CD4-positive, alpha-beta T cell (primary cell): ENCODE measurements around the gene UPK2. TPM values are rescaled to one million over a fixed set of nuclear protein-coding genes. Genes with fewer than 3 reads are reported as not detected.

ENCODE experiments used
- ATAC-seq: fragments of 200-7000 bp; cut with Tn5 transposase; one replicate; pipeline ENCODE4 v1.10.0; 2022; ENCODE audit warnings: mild to moderate bottlenecking; ENCODE audit not compliant: poor library complexity
- CTCF ChIA-PET: fragments of 350-600 bp; sonication (Branson Sonifier 250); formaldehyde crosslinking; loops from one replicate; lab custom pipeline; 2021; ENCODE audit warnings: antibody characterized with exemption, inconsistent platforms; lab: Charles Lee
- POLR2A ChIA-PET: fragments of 350-600 bp; sonication (Branson Sonifier 250); formaldehyde crosslinking; loops from one replicate; lab custom pipeline; 2021; ENCODE audit warnings: antibody characterized with exemption, inconsistent platforms; lab: Charles Lee
- DNase-seq, 14 experiments: peaks; one replicate each; pipeline ENCODE4 v3.0.0-alpha.2; 2013 to 2020; ENCODE audit warnings: mixed read lengths in 2 of 14
- H3K27ac ChIP-seq, 2 donors: one replicate each; pipeline versions ENCODE4 v1.5.1 to v1.7.0; 2013; ENCODE audit warnings: low read length in 2 of 2, low read depth in 1 of 2, mild to moderate bottlenecking in 1 of 2
- H3K27me3 ChIP-seq, 2 experiments: 1 replicate in 1 of 2; 2 replicates in 1 of 2; pipeline versions ENCODE4 v1.6.1 to v1.7.0; 2013; ENCODE audit warnings: low read length in 2 of 2, control low read depth in 1 of 2, mild to moderate bottlenecking in 1 of 2, moderate library complexity in 1 of 2; ENCODE audit not compliant: insufficient read depth in 2 of 2, control insufficient read depth in 1 of 2
- H3K36me3 ChIP-seq: one replicate; pipeline ENCODE4 v1.6.1; 2013; ENCODE audit warnings: low read length, control low read depth; ENCODE audit not compliant: insufficient read depth
- H3K4me1 ChIP-seq: one replicate; pipeline ENCODE4 v1.6.1; 2013; ENCODE audit warnings: low read length, control low read depth; ENCODE audit not compliant: insufficient read depth
- H3K4me3 ChIP-seq: one replicate; pipeline ENCODE4 v1.5.1; 2013; ENCODE audit warnings: mild to moderate bottlenecking, low read length, moderate library complexity
- H3K9me3 ChIP-seq, 2 experiments: 1 replicate in 1 of 2; 2 replicates in 1 of 2; pipeline versions ENCODE4 v1.6.1 to v1.7.0; 2013; ENCODE audit warnings: low read length in 2 of 2, mild to moderate bottlenecking in 2 of 2, control low read depth in 1 of 2, moderate library complexity in 1 of 2; ENCODE audit not compliant: control insufficient read depth in 1 of 2, insufficient read depth in 1 of 2
- H3K27ac Mint-ChIP-seq: one replicate; pipeline ENCODE4 v1.8.0; 2020; ENCODE audit warnings: mixed read lengths
- H3K27me3 Mint-ChIP-seq: one replicate; pipeline ENCODE4 v1.8.0; 2021; ENCODE audit warnings: mixed read lengths
- H3K36me3 Mint-ChIP-seq: one replicate; pipeline ENCODE4 v1.8.0; 2021; ENCODE audit warnings: low read depth, mixed read lengths
- H3K4me1 Mint-ChIP-seq: one replicate; pipeline ENCODE4 v1.8.0; 2021; ENCODE audit warnings: low read depth, mixed read lengths
- H3K4me3 Mint-ChIP-seq: one replicate; pipeline ENCODE4 v1.8.0; 2020; ENCODE audit warnings: mild to moderate bottlenecking, mixed read lengths
- H3K9me3 Mint-ChIP-seq: one replicate; pipeline ENCODE4 v1.8.0; 2020; ENCODE audit warnings: mixed read lengths
- CTCF ChIP-seq: fragments of 200-600 bp; IDR thresholded peaks from one replicate; pipeline ENCODE4 v1.8.0; 2022; ENCODE audit warnings: antibody characterized with exemption, mild to moderate bottlenecking
- intact Hi-C, 2 experiments: fragments of 100-400 bp; cut with DNase I in 1 of 2; cut with micrococcal nuclease in 1 of 2; formaldehyde crosslinking; loops; one replicate each; pipeline versions ENCODE4 v1.15.1 to v1.9.0; 2023 to 2025; cut with DNase I, micrococcal nuclease
- total RNA-seq, 174 experiments: library from RNA in 2 of 174; stranded (reverse) in 2 of 174; gene quantifications; one replicate each; pipeline ENCODE4 v1.2.3 and lab custom pipeline; 2021 to 2026

The UPK2 gene
- total RNA-seq, 2 experiments from 2014 or later = 0.27 TPM; not detected in 1

GRCh38 chr11:118918128-118918685, 37.9 kb upstream of the UPK2 start:
- H3K36me3 Mint-ChIP-seq = peaks cover 62% of the 10 kb centered on the region
- DNase-seq (peak in 7 of 14 experiments; percentile 42 to 81 (median 58)), ATAC-seq (no peak)
- H3K4me3 Mint-ChIP-seq = peak overlapping the region; percentile 92
- no peaks in the 10 kb centered on the region for H3K9me3 Mint-ChIP-seq
- TF ChIP-seq CTCF = no peak
- H3K27ac Mint-ChIP-seq = peak overlapping the region; percentile 100
- H3K27me3 Mint-ChIP-seq = no peaks in the 10 kb centered on the region
- H3K4me3 ChIP-seq = peak overlapping the region; percentile 40
- CTCF ChIA-PET = no interaction called here
- intact Hi-C loops = no loop called here
- POLR2A ChIA-PET = interaction anchor here (10.4 kb wide), 1 partner anchor 128 kb away, joined by 157 read pairs; the partner anchor contains the start of gene DDX6
- no peaks in the 10 kb centered on the region for H3K27me3 ChIP-seq
- H3K9me3 ChIP-seq = no peaks in the 10 kb centered on the region
- H3K4me1 Mint-ChIP-seq = peaks cover 80% of the 10 kb centered on the region
- peaks cover 99% of the 10 kb centered on the region for H3K4me1 ChIP-seq
- peaks cover 38% of the 10 kb centered on the region for H3K36me3 ChIP-seq
- peak overlapping the region; percentile 80 to 96 for H3K27ac ChIP-seq

- no peaks in the 10 kb centered on the region for H3K27me3 Mint-ChIP-seq
- Histone ChIP-seq H3K4me1 (peaks cover 99% of the 10 kb centered on the region), H3K27me3 (no peaks in the 10 kb centered on the region), H3K36me3 (peaks cover 42% of the 10 kb centered on the region), H3K27ac (peak overlapping the region; percentile 80 to 98), H3K9me3 (no peaks in the 10 kb centered on the region), H3K4me3 (peak overlapping the region; percentile 100)
- intact Hi-C loops = no loop called here
- H3K4me1 Mint-ChIP-seq = peaks cover 79% of the 10 kb centered on the region
- peak overlapping the region; percentile 100 for H3K27ac Mint-ChIP-seq
- ATAC-seq (no peak), DNase-seq (peak in 6 of 14 experiments; percentile 32 to 61 (median 58))
- no peaks in the 10 kb centered on the region for H3K9me3 Mint-ChIP-seq
- POLR2A ChIA-PET = interaction anchor here (0.6 kb wide), 1 partner anchor 227 kb away, joined by 4 read pairs; no protein-coding TSS in a partner anchor
- H3K36me3 Mint-ChIP-seq = peaks cover 67% of the 10 kb centered on the region
- no peak for TF ChIP-seq CTCF
- CTCF ChIA-PET = no interaction called here
- peak overlapping the region; percentile 93 for H3K4me3 Mint-ChIP-seq
Observed at GRCh38 chr11:118918686-118919280, 37.3 kb upstream of the UPK2 start.

DNA sequence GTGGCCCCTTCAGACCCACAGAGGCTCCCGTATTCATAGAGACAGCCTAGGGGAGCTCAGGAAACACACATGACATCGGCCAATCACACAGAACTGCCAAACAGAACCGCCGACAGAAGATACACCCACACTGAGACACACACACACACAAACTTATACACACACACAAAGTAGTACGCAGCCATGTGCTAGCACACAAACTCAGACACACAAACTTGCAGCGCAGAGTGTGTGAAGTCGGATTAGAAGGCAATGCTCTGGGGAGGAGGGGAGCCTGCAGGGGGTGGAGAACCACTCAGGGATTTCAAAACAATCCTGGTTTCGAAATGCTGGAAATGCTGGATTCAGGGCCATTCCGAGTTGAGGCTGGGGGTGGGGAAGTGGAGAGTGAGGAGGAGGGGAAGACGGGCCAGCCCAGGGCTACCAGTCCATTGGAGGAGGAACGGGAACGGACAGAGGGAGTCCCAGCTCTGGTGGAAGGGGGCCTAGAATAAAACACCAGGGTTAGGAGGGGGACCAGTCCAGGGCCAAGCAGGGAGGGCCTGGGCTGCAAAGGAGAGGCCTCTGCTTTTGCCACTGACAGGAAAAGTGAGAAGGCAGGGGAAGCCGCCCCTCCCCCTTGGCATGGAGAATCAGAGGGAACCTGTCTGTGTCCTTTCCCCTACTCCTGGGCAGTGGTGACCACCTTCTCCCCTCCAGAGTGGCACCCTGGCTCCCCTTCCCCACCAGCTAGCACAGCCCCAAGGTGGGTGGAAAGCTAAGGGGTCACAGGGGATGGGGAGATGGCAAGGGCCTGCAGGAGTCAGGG, 34.8 kb upstream of the UPK2 start:
- Mint-ChIP-seq H3K36me3 (peaks cover 69% of the 10 kb centered on the region), H3K27ac (peak overlapping the region; percentile 100), H3K9me3 (no peaks in the 10 kb centered on the region), H3K27me3 (peaks cover 3% of the 10 kb centered on the region), H3K4me3 (peak overlapping the region; percentile 93), H3K4me1 (peaks cover 64% of the 10 kb centered on the region)
- Histone ChIP-seq H3K27me3 (no peaks in the 10 kb centered on the region), H3K36me3 (peaks cover 31% of the 10 kb centered on the region), H3K4me1 (peaks cover 78% of the 10 kb centered on the region), H3K9me3 (no peaks in the 10 kb centered on the region), H3K4me3 (peak overlapping the region; percentile 100), H3K27ac (peak overlapping the region; percentile 80 to 98)
- TF ChIP-seq CTCF = no peak
- peak in 4 of 14 experiments; percentile 35 to 54 (median 48) for DNase-seq
- ChIA-PET CTCF (no interaction called here), POLR2A (interaction anchor here (9.8 kb wide), 1 partner anchor 131 kb away, joined by 187 read pairs; the partner anchor contains the start of gene DDX6)
- no peak for ATAC-seq
- intact Hi-C loops = no loop called here
